Measurements from ENCODE around the gene SETBP1. TPM values are rescaled to one million over a fixed set of nuclear protein-coding genes. Genes with fewer than 3 reads are reported as not detected.

SETBP1 gene
- total and polyA plus RNA-seq, 2 of the 4 experiments (the other 2 are of a cell fraction), result 0.19 to 0.36 TPM

GRCh38 chr18:45111502-45111848 is 430.8 kb downstream of the SETBP1 start:
- Histone ChIP-seq H3K18ac (ENCODE audit: low read depth, low read length) (no peak overlapping the region), H3K27ac (ENCODE audit: insufficient read depth, low read length) (no peak overlapping the region), H4K5ac (ENCODE audit: low read depth, low read length) (no peak overlapping the region), H3K9me1 (ENCODE audit: insufficient read depth, low read length) (no peaks in the 10 kb centered on the region; the same call in 1 of the 2 replicates), H3K79me1 (ENCODE audit: low read depth in 1 of 2, low read length in 2 of 2) (no peaks in the 10 kb centered on the region), H4K20me1 (ENCODE audit: insufficient read depth, low read length) (no peaks in the 10 kb centered on the region), H2BK20ac (ENCODE audit: low read depth, low read length) (no peak overlapping the region), H2AFZ (replicated peaks; ENCODE audit: low read length, poor library complexity) (no peak overlapping the region), H3K9me3 (ENCODE audit: control insufficient read depth, insufficient read depth, low read length) (no peaks in the 10 kb centered on the region), H2BK5ac (ENCODE audit: low read depth, low read length, poor library complexity, severe bottlenecking) (no peak overlapping the region), H3K23ac (ENCODE audit: low read depth, low read length) (no peak overlapping the region), H4K8ac (ENCODE audit: low read depth in 2 of 2, low read length in 2 of 2) (no peak overlapping the region), H3K4me2 (ENCODE audit: low read depth, low read length) (no peak overlapping the region), H2BK15ac (ENCODE audit: low read depth, low read length) (no peak overlapping the region), H3K14ac (replicated peaks; ENCODE audit: low read depth, low read length) (no peak overlapping the region), H3K56ac (ENCODE audit: extremely low read depth, insufficient read depth, low read length) (no peak overlapping the region), H3K4me1 (ENCODE audit: control insufficient read depth, insufficient read depth, low read length) (no peaks in the 10 kb centered on the region), H2BK120ac (ENCODE audit: low read depth, low read length) (no peak overlapping the region), H3K9ac (ENCODE audit: low read depth, low read length) (no peak overlapping the region), H3K4ac (ENCODE audit: low read depth, low read length) (no peak overlapping the region), H3K27me3 (ENCODE audit: control insufficient read depth, insufficient read depth, low read length) (peaks cover 11% of the 10 kb centered on the region), H4K91ac (ENCODE audit: insufficient read depth, low read depth, low read length) (no peak overlapping the region), H3K4me3 (ENCODE audit: insufficient read depth, low read depth, low read length) (no peak overlapping the region), H2AK5ac (ENCODE audit: low read depth, low read length) (no peak overlapping the region), H3K36me3 (ENCODE audit: control insufficient read depth, insufficient read depth, low read length) (no peaks in the 10 kb centered on the region), H2AK9ac (replicated peaks; ENCODE audit: low read depth, low read length, poor library complexity) (no peak overlapping the region)
- dilution Hi-C loops (cut with HindIII; ENCODE audit: low sequenced_read_pairs, unreplicated experiment) (no loop called here), intact Hi-C loops (cut with micrococcal nuclease) (no loop called here), in situ Hi-C loops (cut with MboI; ENCODE audit: low sequenced_read_pairs) (no loop called here)
- no CpG with 5 or more reads among the region's 1 CpG for WGBS, 2 experiments (ENCODE audit: extremely low coverage in 2 of 2, insufficient read length in 1 of 2)
- ChIA-PET POLR2A (ENCODE audit: unreplicated experiment) (no interaction called here), CTCF (interaction anchor here (0.6 kb wide), 1 partner anchor 18 kb away, joined by 4 read pairs; no protein-coding TSS in a partner anchor)
- TF ChIP-seq RCOR1 (IDR thresholded peaks at IDR 0.05; ENCODE audit: insufficient replicate concordance, low read length) (no peak), CHD1 (IDR thresholded peaks at IDR 0.05; ENCODE audit: low read depth, low read length) (no peak), MAZ (IDR thresholded peaks at IDR 0.05; ENCODE audit: borderline replicate concordance, low read depth, low read length) (no peak), FOS (IDR thresholded peaks at IDR 0.05; ENCODE audit: low read depth, low read length) (no peak), SMC3 (IDR thresholded peaks at IDR 0.05; ENCODE audit: low read depth, low read length) (no peak), BHLHE40 (IDR thresholded peaks at IDR 0.05; ENCODE audit: low read depth, low read length) (no peak), CTCF (conservative IDR thresholded peaks at IDR 0.05; ENCODE audit: low read depth, low read length) (no peak), USF2 (IDR thresholded peaks at IDR 0.05; ENCODE audit: low read depth, low read length) (no peak), RAD21 (IDR thresholded peaks at IDR 0.05; ENCODE audit: low read length) (no peak), MAFK (IDR thresholded peaks at IDR 0.05; ENCODE audit: low read depth, low read length) (no peak), ELK1 (IDR thresholded peaks at IDR 0.05; ENCODE audit: borderline replicate concordance, low read depth, low read length) (no peak), NFE2L2 (IDR thresholded peaks at IDR 0.05; ENCODE audit: low read depth, low read length) (no peak), RFX5 (IDR thresholded peaks at IDR 0.05; ENCODE audit: low read depth, low read length) (no peak), POLR2A (IDR thresholded peaks at IDR 0.05; ENCODE audit: low read depth, low read length) (no peak), CEBPB (IDR thresholded peaks at IDR 0.05; ENCODE audit: low read depth, low read length) (no peak), MXI1 (IDR thresholded peaks at IDR 0.05; ENCODE audit: borderline replicate concordance, low read depth, low read length) (no peak)
- no peak for ATAC-seq (ENCODE audit: low read depth)
- BruUV-seq (replicated peaks), result no TSS peak
- no peak for DNase-seq

Data from IMR-90 (cell line).